ENCODE measurements around the gene ASPG. TPM values are rescaled to one million over a fixed set of nuclear protein-coding genes. Genes with fewer than 3 reads are reported as not detected.

The ASPG gene
- total RNA-seq, 1 donor from 2014 or later = 1.2 TPM

DNA sequence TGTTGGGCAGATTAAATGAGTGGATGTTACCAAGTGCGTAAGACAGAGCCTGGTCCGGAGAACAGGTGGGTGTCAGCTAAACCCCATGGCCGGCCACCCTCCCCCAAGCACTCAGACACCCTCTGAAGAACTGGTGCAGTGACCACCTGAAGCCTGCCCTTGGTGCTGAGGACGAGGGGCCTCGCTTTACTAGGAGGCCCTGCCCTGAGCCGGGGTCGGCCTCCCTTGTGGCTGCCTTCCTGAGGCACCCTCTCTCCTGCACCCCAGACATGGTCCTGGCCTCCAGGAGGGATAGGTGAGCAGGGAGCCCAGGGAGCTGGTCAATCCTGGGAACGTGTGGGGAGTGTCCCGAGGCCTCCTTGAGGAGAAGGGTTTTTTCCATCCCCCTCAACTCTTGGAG, 48.0 kb downstream of the ASPG start:
- no peak overlapping the region for H2AFZ ChIP-seq (replicated peaks)
- H3K27me3 Mint-ChIP-seq (ENCODE audit: insufficient read depth, low read depth) = peaks cover 50% of the 10 kb centered on the region
- DNase-seq (ENCODE audit: low spot score) = no peak
- peaks cover 3% of the 10 kb centered on the region for H3K9me3 ChIP-seq (ENCODE audit: low read depth)
- H3K4me1 Mint-ChIP-seq = peaks cover 10% of the 10 kb centered on the region
- H3K27ac Mint-ChIP-seq = no peak overlapping the region
- TF ChIP-seq EZH2 (IDR thresholded peaks at IDR 0.05) (no peak), EZH2phosphoT487 (IDR thresholded peaks at IDR 0.05) (no peak)
- H3K4me3 Mint-ChIP-seq = no peak overlapping the region
- no peak overlapping the region for H3K4me3 ChIP-seq
- peaks cover 6% of the 10 kb centered on the region for H3F3A ChIP-seq (ENCODE audit: low read depth)
- peaks cover 11% of the 10 kb centered on the region for H3K9me3 Mint-ChIP-seq
- H3K4me2 ChIP-seq = no peak overlapping the region
- no peaks in the 10 kb centered on the region for H3K79me2 ChIP-seq (ENCODE audit: low read depth)
- peaks cover 26% of the 10 kb centered on the region for H3K4me1 ChIP-seq
- H3K36me3 Mint-ChIP-seq = no peaks in the 10 kb centered on the region
- H3K27me3 ChIP-seq = peaks cover 51% of the 10 kb centered on the region
- H3K9ac ChIP-seq = no peak overlapping the region
- H3K36me3 ChIP-seq = no peaks in the 10 kb centered on the region
- H3K27ac ChIP-seq = no peak overlapping the region
- H4K20me1 ChIP-seq (ENCODE audit: low read depth) = peaks cover 22% of the 10 kb centered on the region

DNA sequence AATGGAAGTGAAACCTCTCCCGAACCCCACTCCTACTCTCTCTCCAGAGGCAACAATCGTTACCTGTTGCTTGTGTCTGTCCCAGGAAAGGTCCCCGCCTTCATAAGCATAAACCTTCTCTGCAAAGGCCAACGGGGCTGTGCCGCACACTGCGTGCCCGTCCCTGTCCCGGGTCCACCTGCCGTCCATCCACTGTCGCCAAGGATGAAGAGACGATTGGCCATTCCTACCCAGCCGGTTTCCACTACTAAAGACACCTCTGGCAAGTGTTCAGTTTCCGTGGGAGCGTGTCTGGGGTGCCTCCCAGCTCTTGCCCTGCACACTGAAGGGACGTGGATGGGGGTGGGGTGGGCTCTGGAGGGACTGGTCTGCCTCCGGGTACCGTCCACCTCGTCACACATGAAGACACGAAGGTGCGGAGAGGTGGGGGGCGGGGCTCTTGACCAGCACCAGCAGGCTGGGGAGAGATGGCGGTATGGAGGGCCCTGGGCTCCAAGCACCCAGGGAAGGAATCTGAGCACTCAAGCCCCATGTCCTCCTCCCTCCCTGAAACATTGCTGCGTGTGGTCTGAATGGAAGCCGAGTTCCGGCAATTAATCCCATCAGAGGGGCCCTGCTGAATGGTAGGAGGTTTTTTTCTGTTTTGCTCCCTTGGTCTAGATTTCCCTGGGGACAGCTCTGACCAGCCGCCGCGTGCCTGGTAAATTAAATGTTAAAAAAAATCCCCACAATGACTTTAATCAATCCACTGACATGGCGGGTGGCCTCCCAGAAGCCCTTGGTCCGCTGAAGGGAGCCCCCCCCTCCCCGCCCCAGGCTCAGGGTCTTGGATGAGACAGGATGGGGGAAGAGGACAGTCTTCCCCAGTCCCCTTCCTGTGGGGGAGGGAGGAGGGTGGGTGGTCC, 48.8 kb downstream of the ASPG start:
- H3F3A ChIP-seq (ENCODE audit: low read depth) = peaks cover 6% of the 10 kb centered on the region
- H3K36me3 ChIP-seq = no peaks in the 10 kb centered on the region
- Mint-ChIP-seq H3K27me3 (ENCODE audit: insufficient read depth, low read depth) (peaks cover 48% of the 10 kb centered on the region), H3K4me1 (peaks cover 11% of the 10 kb centered on the region), H3K9me3 (peaks cover 8% of the 10 kb centered on the region), H3K27ac (no peak overlapping the region), H3K4me3 (no peak overlapping the region), H3K36me3 (no peaks in the 10 kb centered on the region)
- DNase-seq (ENCODE audit: low spot score) = peak; percentile 37
- TF ChIP-seq EZH2phosphoT487 (IDR thresholded peaks at IDR 0.05) = no peak
- TF ChIP-seq EZH2 (IDR thresholded peaks at IDR 0.05) = no peak
- TF ChIP-seq, protein P1, sequence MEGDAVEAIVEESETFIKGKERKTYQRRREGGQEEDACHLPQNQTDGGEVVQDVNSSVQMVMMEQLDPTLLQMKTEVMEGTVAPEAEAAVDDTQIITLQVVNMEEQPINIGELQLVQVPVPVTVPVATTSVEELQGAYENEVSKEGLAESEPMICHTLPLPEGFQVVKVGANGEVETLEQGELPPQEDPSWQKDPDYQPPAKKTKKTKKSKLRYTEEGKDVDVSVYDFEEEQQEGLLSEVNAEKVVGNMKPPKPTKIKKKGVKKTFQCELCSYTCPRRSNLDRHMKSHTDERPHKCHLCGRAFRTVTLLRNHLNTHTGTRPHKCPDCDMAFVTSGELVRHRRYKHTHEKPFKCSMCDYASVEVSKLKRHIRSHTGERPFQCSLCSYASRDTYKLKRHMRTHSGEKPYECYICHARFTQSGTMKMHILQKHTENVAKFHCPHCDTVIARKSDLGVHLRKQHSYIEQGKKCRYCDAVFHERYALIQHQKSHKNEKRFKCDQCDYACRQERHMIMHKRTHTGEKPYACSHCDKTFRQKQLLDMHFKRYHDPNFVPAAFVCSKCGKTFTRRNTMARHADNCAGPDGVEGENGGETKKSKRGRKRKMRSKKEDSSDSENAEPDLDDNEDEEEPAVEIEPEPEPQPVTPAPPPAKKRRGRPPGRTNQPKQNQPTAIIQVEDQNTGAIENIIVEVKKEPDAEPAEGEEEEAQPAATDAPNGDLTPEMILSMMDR (IDR thresholded peaks at IDR 0.05) = no peak
- H2AFZ ChIP-seq (replicated peaks) = no peak overlapping the region
- no peak overlapping the region for H3K9ac ChIP-seq
- H3K27me3 ChIP-seq = peaks cover 51% of the 10 kb centered on the region
- no peak overlapping the region for H3K27ac ChIP-seq
- peaks cover 27% of the 10 kb centered on the region for H4K20me1 ChIP-seq (ENCODE audit: low read depth)
- peaks cover 3% of the 10 kb centered on the region for H3K9me3 ChIP-seq (ENCODE audit: low read depth)
- H3K79me2 ChIP-seq (ENCODE audit: low read depth) = peaks cover 4% of the 10 kb centered on the region
- peak overlapping the region; percentile 87 for H3K4me2 ChIP-seq
- H3K4me1 ChIP-seq = peaks cover 29% of the 10 kb centered on the region
- H3K4me3 ChIP-seq = no peak overlapping the region

DNA sequence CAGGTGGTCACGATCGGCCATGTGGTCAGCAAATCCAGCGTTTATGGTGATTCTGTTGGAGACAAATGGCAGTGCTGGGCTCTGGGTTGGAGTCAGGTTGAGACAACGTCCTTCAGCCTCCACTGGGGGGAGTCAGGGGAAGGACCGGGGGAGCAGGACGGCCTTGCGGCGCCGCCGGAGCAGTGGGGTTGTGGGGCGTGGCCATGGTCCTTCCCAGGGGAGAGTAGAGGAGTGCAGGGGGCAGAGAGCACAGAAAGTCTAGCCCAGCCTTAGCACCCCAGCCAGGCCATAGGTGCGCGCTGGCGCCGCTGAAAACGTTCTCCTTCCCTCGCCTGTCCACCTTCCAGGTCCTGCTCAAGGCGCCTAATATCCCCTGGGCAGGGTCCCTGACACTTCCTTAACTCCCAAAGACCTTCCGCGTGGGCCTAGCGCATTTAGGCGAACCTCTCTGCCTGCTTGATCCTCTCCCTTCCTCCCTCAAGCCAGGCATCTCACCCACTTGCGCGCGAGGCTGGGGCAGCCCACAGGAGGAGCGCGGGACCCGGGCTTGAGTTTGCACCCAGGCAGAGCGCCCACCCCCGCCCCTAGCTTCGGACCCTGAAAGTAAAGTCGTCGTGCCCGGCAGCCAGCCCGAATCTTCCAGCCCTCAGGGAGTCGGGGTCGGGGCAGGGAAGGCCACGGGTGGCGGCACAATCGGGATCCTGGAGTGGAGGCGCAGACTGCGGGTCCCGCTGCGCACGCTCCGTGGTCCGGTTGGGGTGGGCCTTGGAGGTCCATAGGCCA, 49.8 kb downstream of the ASPG start:
- Mint-ChIP-seq H3K27ac (no peak overlapping the region), H3K4me1 (peaks cover 15% of the 10 kb centered on the region), H3K36me3 (no peaks in the 10 kb centered on the region), H3K4me3 (peak overlapping the region; percentile 73), H3K9me3 (no peaks in the 10 kb centered on the region), H3K27me3 (ENCODE audit: insufficient read depth, low read depth) (peaks cover 41% of the 10 kb centered on the region)
- Histone ChIP-seq H2AFZ (replicated peaks) (peak overlapping the region; percentile 70), H3K27me3 (peaks cover 51% of the 10 kb centered on the region), H3K4me1 (peaks cover 37% of the 10 kb centered on the region), H3K9me3 (ENCODE audit: low read depth) (no peaks in the 10 kb centered on the region), H3K27ac (no peak overlapping the region), H3K36me3 (no peaks in the 10 kb centered on the region), H3K9ac (no peak overlapping the region), H3K79me2 (ENCODE audit: low read depth) (peaks cover 14% of the 10 kb centered on the region), H3F3A (ENCODE audit: low read depth) (peaks cover 6% of the 10 kb centered on the region), H3K4me3 (peak overlapping the region; percentile 46), H4K20me1 (ENCODE audit: low read depth) (peaks cover 37% of the 10 kb centered on the region), H3K4me2 (peak overlapping the region; percentile 87)
- peak; percentile 89 for DNase-seq (ENCODE audit: low spot score)
- TF ChIP-seq EZH2phosphoT487 (IDR thresholded peaks at IDR 0.05) (peak; percentile 70), EZH2 (IDR thresholded peaks at IDR 0.05) (peak; percentile 48)
- TF ChIP-seq, protein P1 (IDR thresholded peaks at IDR 0.05) = peak; percentile 57

All from neural progenitor cell (in vitro differentiated cells).